UCSD-AML1 (cell line): ENCODE data around the gene ATP4A.

Source experiments
- DNase-seq: peaks from one replicate; lab custom pipeline; 2025; ENCODE audit not compliant: unreplicated experiment; lab: John Stamatoyannopoulos, UW

Gene ATP4A

GRCh38 chr19:35502751-35503150 lies 60.7 kb downstream of the ATP4A start:
- DNase-seq = no peak

GRCh38 chr19:35501684-35502083 lies 61.8 kb downstream of the ATP4A start:
- no peak for DNase-seq

GRCh38 chr19:35500611-35501010 lies 62.8 kb downstream of the ATP4A start:
- no peak for DNase-seq
